ENCODE measurements around the gene GFRA1.
"Not testable (repeated sequence)": the region's sequence is repeated elsewhere in the genome, so short reads cannot be mapped to it uniquely, and the experiment has no call there.

GFRA1 gene

GRCh38 chr10:116044801-116045248, 228.2 kb downstream of the GFRA1 start:
- in situ Hi-C loops (cut with MboI; ENCODE audit: low sequenced_read_pairs) = no loop called here

GRCh38 chr10:116043861-116044260, 229.1 kb downstream of the GFRA1 start:
- in situ Hi-C loops (cut with MboI; ENCODE audit: low sequenced_read_pairs) = no loop called here

GRCh38 chr10:116043304-116043703, 229.7 kb downstream of the GFRA1 start:
- in situ Hi-C loops (cut with MboI; ENCODE audit: low sequenced_read_pairs) = no loop called here

GRCh38 chr10:116041948-116042347, 231.1 kb downstream of the GFRA1 start:
- in situ Hi-C loops (cut with MboI; ENCODE audit: low sequenced_read_pairs) = no loop called here

GRCh38 chr10:116039612-116040011, 233.4 kb downstream of the GFRA1 start:
- in situ Hi-C loops (cut with MboI; ENCODE audit: low sequenced_read_pairs) = no loop called here

- in situ Hi-C loops (cut with MboI; ENCODE audit: low sequenced_read_pairs) = no loop called here
Measured at GRCh38 chr10:116038259-116038658, 234.7 kb downstream of the GFRA1 start.

GRCh38 chr10:116035406-116035805, 237.6 kb downstream of the GFRA1 start:
- in situ Hi-C loops (cut with MboI; ENCODE audit: low sequenced_read_pairs) = not testable (repeated sequence)

GRCh38 chr10:116030576-116030975, 242.4 kb downstream of the GFRA1 start:
- in situ Hi-C loops (cut with MboI; ENCODE audit: low sequenced_read_pairs) = no loop called here

- in situ Hi-C loops (cut with MboI; ENCODE audit: low sequenced_read_pairs) = no loop called here
Measured at GRCh38 chr10:116029826-116030225, 243.2 kb downstream of the GFRA1 start.

GRCh38 chr10:116027355-116027754, 245.7 kb downstream of the GFRA1 start:
- in situ Hi-C loops (cut with MboI; ENCODE audit: low sequenced_read_pairs) = no loop called here

GRCh38 chr10:116026725-116027124, 246.3 kb downstream of the GFRA1 start:
- in situ Hi-C loops (cut with MboI; ENCODE audit: low sequenced_read_pairs) = no loop called here

- in situ Hi-C loops (cut with MboI; ENCODE audit: low sequenced_read_pairs) = no loop called here
Measured at GRCh38 chr10:116026315-116026714, 246.7 kb downstream of the GFRA1 start.

GRCh38 chr10:116024271-116024878, 248.6 kb downstream of the GFRA1 start:
- in situ Hi-C loops (cut with MboI; ENCODE audit: low sequenced_read_pairs) = no loop called here

GRCh38 chr10:116017405-116017804, 255.6 kb downstream of the GFRA1 start:
- in situ Hi-C loops (cut with MboI; ENCODE audit: low sequenced_read_pairs) = no loop called here

- in situ Hi-C loops (cut with MboI; ENCODE audit: low sequenced_read_pairs) = no loop called here
Measured at GRCh38 chr10:116015583-116016333, 257.2 kb downstream of the GFRA1 start.

- in situ Hi-C loops (cut with MboI; ENCODE audit: low sequenced_read_pairs) = no loop called here
Measured at GRCh38 chr10:116014871-116015582, 258.0 kb downstream of the GFRA1 start.

GRCh38 chr10:116014326-116014725, 258.7 kb downstream of the GFRA1 start:
- in situ Hi-C loops (cut with MboI; ENCODE audit: low sequenced_read_pairs) = no loop called here

- in situ Hi-C loops (cut with MboI; ENCODE audit: low sequenced_read_pairs) = no loop called here
Measured at GRCh38 chr10:116011929-116012328, 261.1 kb downstream of the GFRA1 start.

GRCh38 chr10:116007256-116007891, 265.6 kb downstream of the GFRA1 start:
- in situ Hi-C loops (cut with MboI; ENCODE audit: low sequenced_read_pairs) = no loop called here

Data from HL-60/S4 (cell line).